Right cardiac atrium (tissue), 5 donors: ENCODE data around the gene IFNA13. TPM values are rescaled to one million over a fixed set of nuclear protein-coding genes. Genes with fewer than 3 reads are reported as not detected.
A peak's percentile ranks its signal among the peaks of the same experiment; 100 is the strongest.
"Not testable (repeated sequence)": the region's sequence is repeated elsewhere in the genome, so short reads cannot be mapped to it uniquely, and the experiment has no call there.

Experiments used
- ATAC-seq, 2 donors: fragments of 200-7000 bp; cut with Tn5 transposase; one replicate each; pipeline versions ENCODE4 v1.8.0 to v1.9.1; 2020; ENCODE audit warnings: moderate library complexity in 2 of 2, mild to moderate bottlenecking in 1 of 2
- DNase-seq, 3 donors: peaks; one replicate each; pipeline ENCODE4 v3.0.0-alpha.2; 2020
- H3K27ac ChIP-seq: one replicate; pipeline ENCODE4 v1.5.1; 2013; ENCODE audit warnings: mild to moderate bottlenecking, low read length, control low read depth, moderate library complexity
- H3K27me3 ChIP-seq: one replicate; pipeline ENCODE4 v1.6.1; 2013; ENCODE audit not compliant: control insufficient read depth, insufficient read depth
- H3K4me1 ChIP-seq: one replicate; pipeline ENCODE4 v1.6.1; 2013; ENCODE audit warnings: low read length; ENCODE audit not compliant: control insufficient read depth, insufficient read depth
- H3K4me3 ChIP-seq: one replicate; pipeline ENCODE4 v1.5.1; 2013; ENCODE audit warnings: low read length, control low read depth
- H3K9me3 ChIP-seq: one replicate; pipeline ENCODE4 v1.6.1; 2013; ENCODE audit warnings: low read length; ENCODE audit not compliant: control insufficient read depth
- WGBS: extraction: QIAGEN DNeasy Blood & Tissue Kit; methylation state at CpG from one replicate; pipeline ENCODE4 v1.1.7; 2013; 5-methylcytosine and 5-hydroxymethylcytosine counted together
- intact Hi-C, 4 donors: fragments of 100-400 bp; cut with DNase I; formaldehyde crosslinking; loops; one replicate each; pipeline versions ENCODE4 v1.11.0 to v1.14.0; 2022 to 2023
- polyA plus RNA-seq: library from polyadenylated mRNA; stranded (reverse); fragments of 200-250 nt; gene quantifications from one replicate; pipeline ENCODE4 v1.2.3, GENCODE V29; 2013
- total RNA-seq, 4 donors: library from RNA; stranded (reverse); fragmentation: NEBNext Ultra II Directional; extraction: Animal tissue kit (Norgen Biotek cat#: 25700); gene quantifications; one replicate each; pipeline ENCODE4 v1.2.1, GENCODE V29; 2021
- donor health status: healthy with polysubstance abuse.
- donor health status: DM: no; HTN: yes; CAD: no.
- donor health status: DM: no; HTN: no; CAD: no.
- donor health status: DM: no; HTN: yes; CAD: no; lungs with severe emphysema.
- donor health status: DM: yes; HTN: yes; CAD: no.

IFNA13 gene
- total and polyA plus RNA-seq, 5 donors, result not detected

DNA sequence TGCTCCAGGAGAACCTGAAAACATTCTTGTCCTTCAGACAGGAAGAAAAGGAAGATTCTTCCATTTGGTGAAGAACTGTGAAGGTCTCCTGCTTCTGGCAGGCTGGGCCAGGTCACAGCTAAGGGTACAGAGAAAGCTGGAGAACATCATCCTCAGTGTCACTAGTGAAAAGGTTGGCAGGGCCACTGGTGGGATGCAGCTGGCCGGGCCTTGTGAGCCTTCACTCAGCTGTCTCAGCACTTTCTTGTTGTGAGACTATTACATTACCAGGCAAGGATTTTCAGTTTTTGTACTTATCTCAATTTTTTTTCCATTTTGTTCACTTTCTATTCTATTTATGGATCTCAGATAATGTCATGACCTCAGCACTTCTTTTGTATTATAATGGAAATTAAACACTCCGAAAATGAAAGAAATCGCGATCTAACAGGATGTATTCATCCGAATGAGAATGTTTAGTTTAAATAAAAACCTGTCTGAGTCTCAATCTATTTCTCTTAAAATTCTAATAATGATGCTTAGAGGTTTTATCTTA is 31.2 kb upstream of the IFNA13 start:
- intact Hi-C loops, result loop anchor here in 2 of 4 donors (5.0 to 10.0 kb wide), 2 partner anchors 74 to 77 kb away; no protein-coding TSS in a partner anchor
- WGBS, result 71% methylated on average over 5 of the region's 5 CpGs

DNA sequence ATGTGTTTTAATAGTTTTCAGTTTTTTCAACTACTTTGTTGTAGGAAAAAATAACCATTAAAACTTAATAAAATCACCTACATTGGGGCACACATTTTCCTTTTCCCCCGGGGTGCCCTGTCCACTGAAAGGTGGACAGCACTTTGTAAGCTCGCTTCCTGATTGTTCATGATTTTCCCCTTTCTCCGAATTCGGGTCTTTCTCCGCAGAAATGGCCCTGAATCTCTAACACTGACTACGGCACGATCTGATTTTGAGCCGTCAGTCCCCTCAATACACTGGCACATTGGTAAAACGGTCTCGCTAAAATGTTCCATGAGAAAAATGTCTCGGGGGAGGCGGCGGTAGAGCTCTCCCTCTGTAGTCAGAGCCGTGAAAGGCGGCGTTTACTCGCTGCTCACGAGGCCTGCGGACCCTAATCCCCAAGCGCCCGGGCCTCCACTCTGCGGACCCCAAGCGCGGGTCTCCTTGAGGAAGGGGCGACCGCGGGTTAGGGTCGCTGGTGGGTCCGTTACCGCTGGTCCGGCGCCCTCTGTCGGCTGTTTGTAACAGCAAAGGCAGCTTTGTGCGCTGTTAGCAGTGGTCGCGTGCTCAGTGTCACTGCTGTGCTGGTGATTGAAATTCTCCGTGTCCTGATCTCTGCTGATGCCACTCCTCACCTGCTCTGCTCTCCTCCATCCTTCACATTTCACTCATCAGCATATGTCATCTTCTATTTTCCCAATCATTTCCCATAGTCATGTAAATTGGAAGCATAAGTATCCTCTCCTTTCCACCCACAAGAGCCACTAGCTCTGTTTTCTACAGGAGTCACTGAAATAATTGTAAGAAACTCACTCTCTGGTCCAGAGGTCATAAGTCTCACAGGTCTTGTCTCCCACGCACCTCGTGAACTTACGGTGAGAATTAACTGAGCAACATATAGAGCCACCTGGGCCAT is 28.2 kb upstream of the IFNA13 start:
- no peaks in the 10 kb centered on the region for H3K4me1 ChIP-seq
- peak overlapping the region; percentile 63 for H3K4me3 ChIP-seq
- H3K27me3 ChIP-seq, result peaks cover 3% of the 10 kb centered on the region
- WGBS, result 7% methylated on average over 40 of the region's 40 CpGs
- H3K9me3 ChIP-seq, result no peaks in the 10 kb centered on the region
- DNase-seq (peak; percentile 53 to 83 (median 69)), ATAC-seq (peak; percentile 74 to 83)
- intact Hi-C loops, result loop anchor here in 2 of 4 donors (5.0 to 10.0 kb wide), 2 partner anchors 71 to 74 kb away; no protein-coding TSS in a partner anchor
- no peak overlapping the region for H3K27ac ChIP-seq

More for the DNA sequence above, 31.2 kb upstream of the IFNA13 start:
- Histone ChIP-seq H3K27me3 (peaks cover 3% of the 10 kb centered on the region), H3K9me3 (no peaks in the 10 kb centered on the region), H3K27ac (no peak overlapping the region), H3K4me3 (no peak overlapping the region), H3K4me1 (no peaks in the 10 kb centered on the region)
- no peak for ATAC-seq
- no peak for DNase-seq

DNA sequence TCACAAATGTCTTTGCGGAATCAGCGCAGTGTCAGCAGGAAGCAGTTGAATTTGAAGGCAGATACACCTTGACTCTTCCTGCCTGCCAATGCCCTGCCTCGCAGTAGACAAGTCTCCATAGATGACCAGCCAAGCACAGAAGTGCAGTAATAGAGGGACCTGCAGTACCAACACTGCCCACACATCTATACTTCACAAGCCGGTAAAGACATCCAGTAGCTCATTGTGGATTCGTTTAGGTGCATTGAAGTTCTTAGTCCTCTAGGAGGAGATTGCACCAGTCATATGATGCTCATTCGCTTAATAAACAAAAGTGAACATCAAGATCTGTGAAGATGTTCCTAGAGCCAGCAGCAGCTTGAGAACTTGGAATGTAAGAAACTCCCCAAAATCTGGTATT is 24.4 kb upstream of the IFNA13 start:
- no peak overlapping the region for H3K27ac ChIP-seq
- intact Hi-C loops, result loop anchor here in 1 of 4 donors (10.0 kb wide), 1 partner anchor 67 kb away; no protein-coding TSS in a partner anchor
- no peaks in the 10 kb centered on the region for H3K4me1 ChIP-seq
- 78% methylated on average over 6 of the region's 6 CpGs for WGBS
- H3K9me3 ChIP-seq, result no peaks in the 10 kb centered on the region
- no peaks in the 10 kb centered on the region for H3K27me3 ChIP-seq
- DNase-seq, result no peak
- no peak overlapping the region for H3K4me3 ChIP-seq
- no peak for ATAC-seq

DNA sequence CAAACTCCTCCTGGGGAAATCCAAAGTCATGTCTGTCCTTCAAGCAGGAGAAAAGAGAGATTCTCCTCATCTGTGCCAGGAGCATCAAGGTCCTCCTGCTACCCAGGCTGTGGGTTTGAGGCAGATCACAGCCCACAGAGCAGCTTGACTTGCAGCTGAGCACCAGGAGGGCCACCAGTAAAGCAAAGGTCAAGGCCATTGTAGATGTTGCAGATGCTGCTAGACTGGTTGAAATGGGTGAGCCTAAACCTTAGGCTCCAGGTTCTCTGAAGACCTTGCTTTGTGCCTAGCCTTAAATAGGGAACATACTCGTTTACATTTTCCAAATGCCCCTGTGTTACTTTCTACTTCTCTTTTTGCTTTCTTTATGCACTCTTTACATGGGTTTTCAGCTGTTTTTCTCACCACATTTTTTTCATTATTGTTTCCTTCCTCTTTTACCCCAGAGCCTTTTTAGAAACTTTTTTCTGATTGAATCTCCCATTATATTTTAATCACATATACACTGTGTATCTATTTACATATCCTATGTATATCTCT is 17.3 kb upstream of the IFNA13 start, which contains the start of gene IFNA2:
TSS of gene IFNA2 (minus strand) at position 268 of the 540 bp plus-strand sequence. CDS start at position 199, 69 bp downstream.
- H3K4me1 ChIP-seq, result no peaks in the 10 kb centered on the region
- intact Hi-C loops, result no loop called here
- 52% methylated on average over 1 of the region's 1 CpG for WGBS
- ATAC-seq (no peak), DNase-seq (no peak)
- H3K4me3 ChIP-seq, result no peak within 1 kb of the TSS
- H3K27me3 ChIP-seq, result no peaks in the 10 kb centered on the region
- no peaks in the 10 kb centered on the region for H3K9me3 ChIP-seq
- H3K27ac ChIP-seq, result no peak within 1 kb of the TSS

DNA sequence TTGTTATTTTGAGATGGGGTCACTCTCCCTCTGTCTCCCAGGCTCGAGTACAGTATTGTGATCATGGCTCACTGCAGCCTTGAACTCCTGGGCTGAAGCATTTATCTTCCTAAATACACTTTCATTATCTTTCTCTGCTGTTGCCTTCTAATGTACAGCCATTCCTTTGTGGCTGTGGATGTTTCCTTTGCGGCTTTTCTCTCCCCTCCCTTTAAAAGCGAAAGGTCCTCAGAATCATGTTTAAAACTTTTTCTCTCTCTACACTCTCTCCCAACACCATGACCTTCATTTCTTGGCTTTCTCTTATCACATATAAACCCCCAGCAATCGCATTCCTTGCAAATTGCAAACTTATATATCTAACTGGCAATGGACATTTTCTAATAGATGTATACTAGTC is 15.8 kb upstream of the IFNA13 start:
- intact Hi-C loops, result no loop called here
- Histone ChIP-seq H3K27ac (no peak overlapping the region), H3K27me3 (no peaks in the 10 kb centered on the region), H3K4me1 (no peaks in the 10 kb centered on the region), H3K4me3 (no peak overlapping the region), H3K9me3 (no peaks in the 10 kb centered on the region)
- ATAC-seq (no peak), DNase-seq (no peak)
- 52% methylated on average over 4 of the region's 4 CpGs for WGBS

DNA sequence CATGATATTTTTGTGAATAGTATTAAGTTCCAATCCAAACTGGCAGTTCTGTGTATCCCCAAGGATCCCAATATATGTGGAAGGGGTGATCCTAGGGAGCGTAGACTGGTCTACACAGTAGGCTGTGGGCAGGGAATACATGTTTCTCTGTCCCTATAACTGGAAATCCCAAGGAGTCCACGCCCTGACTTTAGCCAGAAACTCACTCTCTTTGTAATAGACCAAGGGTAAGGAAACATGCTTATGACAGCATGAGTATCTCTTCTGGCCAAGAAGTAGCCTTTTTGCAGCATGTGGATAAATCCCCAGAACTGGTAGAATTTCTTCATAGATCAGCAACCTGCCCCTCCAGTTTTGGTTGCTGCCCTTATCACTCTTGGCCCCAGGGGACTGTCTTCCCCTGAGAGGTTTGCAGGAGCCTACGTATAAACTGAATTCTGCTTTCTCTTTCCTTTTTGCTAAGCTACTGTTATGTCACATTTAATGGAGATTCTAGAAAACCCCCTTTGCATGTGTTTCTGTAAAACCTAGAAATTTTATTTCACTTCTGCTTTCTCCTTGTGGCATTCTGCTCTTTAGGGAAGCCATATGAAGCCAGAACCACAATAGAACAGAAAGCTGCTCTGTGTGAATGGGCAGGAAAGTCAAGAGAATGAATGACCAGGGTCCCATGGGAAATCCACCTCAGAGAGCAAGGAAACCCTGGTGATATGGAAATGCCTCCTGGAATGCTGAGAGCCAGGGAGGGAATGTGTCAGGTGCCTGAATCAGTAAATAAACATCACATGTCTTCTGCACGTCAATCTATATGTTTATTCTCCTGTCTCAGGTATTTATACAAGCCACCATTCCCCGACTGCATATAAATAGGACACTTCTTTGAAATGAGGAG is 13.8 kb upstream of the IFNA13 start:
- intact Hi-C loops, result no loop called here
- no peak overlapping the region for H3K27ac ChIP-seq
- ATAC-seq (no peak), DNase-seq (no peak)
- no peaks in the 10 kb centered on the region for H3K27me3 ChIP-seq
- H3K4me1 ChIP-seq, result no peaks in the 10 kb centered on the region
- H3K4me3 ChIP-seq, result no peak overlapping the region
- 37% methylated on average over 5 of the region's 5 CpGs for WGBS
- no peaks in the 10 kb centered on the region for H3K9me3 ChIP-seq

DNA sequence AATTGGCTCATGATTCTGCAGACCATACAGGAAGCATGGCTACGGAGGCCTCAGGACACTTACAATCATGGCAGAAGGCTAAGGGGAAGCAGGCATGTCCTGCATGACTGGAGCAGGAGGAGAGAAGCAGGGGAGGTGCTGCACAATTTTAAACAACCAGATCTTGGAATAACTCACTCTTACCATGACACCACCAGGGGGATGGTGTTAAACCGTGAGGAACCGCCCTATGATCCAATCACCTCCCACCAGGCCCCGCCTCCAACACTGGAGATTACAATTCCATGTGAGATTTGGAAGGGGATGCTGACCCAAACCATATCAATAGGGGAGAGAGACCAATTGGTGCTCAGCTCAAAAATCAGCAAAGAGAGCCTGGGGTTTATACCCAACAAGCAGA is 3.6 kb upstream of the IFNA13 start:
- 55% methylated on average over 4 of the region's 4 CpGs for WGBS
- H3K4me3 ChIP-seq, H3K4me1 ChIP-seq, DNase-seq, intact Hi-C loops, H3K27me3 ChIP-seq, ATAC-seq, H3K27ac ChIP-seq, H3K9me3 ChIP-seq: not testable (repeated sequence)

DNA sequence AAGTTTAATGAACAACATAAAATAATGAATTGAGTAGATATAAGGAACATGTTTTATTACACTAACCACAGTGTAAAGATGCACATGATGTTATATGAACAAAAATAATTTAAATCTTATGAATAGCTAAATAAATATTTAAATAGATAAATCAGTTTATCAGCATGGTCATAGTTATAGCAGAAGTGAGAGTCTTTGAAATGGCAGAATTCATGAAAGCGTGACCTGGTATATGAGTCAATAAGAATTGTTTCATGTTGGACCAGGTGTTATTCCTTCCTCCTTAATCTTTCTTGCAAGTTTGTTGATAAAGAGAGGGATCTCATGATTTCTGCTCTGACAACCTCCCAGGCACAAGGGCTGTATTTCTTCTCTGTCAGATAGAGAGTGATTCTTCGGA is 688 bp downstream of the IFNA13 start:
- H3K4me1 ChIP-seq, H3K27me3 ChIP-seq, H3K4me3 ChIP-seq, H3K9me3 ChIP-seq, DNase-seq, intact Hi-C loops, ATAC-seq, H3K27ac ChIP-seq: not testable (repeated sequence)
- WGBS, result 96% methylated on average over 1 of the region's 2 CpGs

DNA sequence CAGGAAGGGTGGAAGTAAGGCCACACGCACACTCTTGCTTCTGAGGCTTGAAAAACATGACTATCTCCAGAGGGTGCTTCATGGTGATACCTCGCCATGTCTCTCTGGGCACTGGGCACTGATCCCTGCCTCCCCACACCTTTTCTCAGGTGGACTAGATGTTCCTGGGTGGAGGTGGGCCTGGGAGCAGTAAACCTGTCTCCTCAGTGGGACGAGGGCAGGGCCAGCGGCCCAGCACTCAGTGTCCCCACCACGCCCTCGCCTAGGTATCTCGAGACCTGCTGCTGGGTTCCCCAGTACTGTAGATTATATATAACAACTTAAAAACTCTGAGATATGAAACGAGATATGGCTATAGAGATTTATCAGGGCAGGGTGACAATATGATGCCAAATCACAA is 5.6 kb downstream of the IFNA13 start:
- Histone ChIP-seq H3K4me3 (no peak overlapping the region), H3K4me1 (no peaks in the 10 kb centered on the region), H3K27me3 (no peaks in the 10 kb centered on the region), H3K9me3 (no peaks in the 10 kb centered on the region), H3K27ac (no peak overlapping the region)
- 87% methylated on average over 8 of the region's 8 CpGs for WGBS
- DNase-seq (no peak), ATAC-seq (no peak)
- intact Hi-C loops, result no loop called here
